GM11168 (cell line): ENCODE data around the gene WDR82.

Source experiments
- in situ Hi-C: fragments of 300-500 bp; cut with MboI; formaldehyde crosslinking; loops from one replicate; pipeline ENCODE4 v1.12.0; 2022; ENCODE audit warnings: low sequenced_read_pairs; ENCODE audit not compliant: unreplicated experiment

Gene WDR82

GRCh38 chr3:52240886-52241370 is 37.5 kb downstream of the WDR82 start:
- in situ Hi-C loops, result no loop called here

- in situ Hi-C loops, result no loop called here
These were observed 38.2 kb downstream of the WDR82 start for GRCh38 chr3:52240059-52240885.

GRCh38 chr3:52238761-52239701 is 39.4 kb downstream of the WDR82 start, which contains the start of gene TWF2:
TSS of gene TWF2 (minus strand) at chr3:52239158. CDS start at chr3:52239016, 142 bp downstream.
- in situ Hi-C loops, result loop anchor here (10.0 kb wide), 1 partner anchor 106 kb away; no protein-coding TSS in a partner anchor

GRCh38 chr3:52238193-52238760 is 40.2 kb downstream of the WDR82 start:
- in situ Hi-C loops, result loop anchor here (10.0 kb wide), 1 partner anchor 107 kb away; no protein-coding TSS in a partner anchor

- in situ Hi-C loops, result loop anchor here (10.0 kb wide), 1 partner anchor 107 kb away; no protein-coding TSS in a partner anchor
These were observed 40.7 kb downstream of the WDR82 start for GRCh38 chr3:52237657-52238172.

- in situ Hi-C loops, result loop anchor here (10.0 kb wide), 1 partner anchor 108 kb away; no protein-coding TSS in a partner anchor
These were observed 41.3 kb downstream of the WDR82 start for GRCh38 chr3:52237006-52237656.

GRCh38 chr3:52236424-52236886 is 42.0 kb downstream of the WDR82 start:
- in situ Hi-C loops, result loop anchor here (10.0 kb wide), 1 partner anchor 108 kb away; no protein-coding TSS in a partner anchor

GRCh38 chr3:52234516-52235447 is 43.7 kb downstream of the WDR82 start:
- in situ Hi-C loops, result loop anchor here (10.0 kb wide), 1 partner anchor 110 kb away; no protein-coding TSS in a partner anchor

- in situ Hi-C loops, result loop anchor here (10.0 kb wide), 1 partner anchor 111 kb away; no protein-coding TSS in a partner anchor
These were observed 44.5 kb downstream of the WDR82 start for GRCh38 chr3:52233968-52234367.

- in situ Hi-C loops, result loop anchor here (10.0 kb wide), 1 partner anchor 112 kb away; no protein-coding TSS in a partner anchor
These were observed 45.3 kb downstream of the WDR82 start for GRCh38 chr3:52233108-52233591.

GRCh38 chr3:52232279-52233107 is 46.0 kb downstream of the WDR82 start:
- in situ Hi-C loops, result loop anchor here (10.0 kb wide), 1 partner anchor 112 kb away; no protein-coding TSS in a partner anchor

- in situ Hi-C loops, result loop anchor here (10.0 kb wide), 1 partner anchor 113 kb away; no protein-coding TSS in a partner anchor
These were observed 46.8 kb downstream of the WDR82 start for GRCh38 chr3:52231502-52232278.

- in situ Hi-C loops, result loop anchor here (10.0 kb wide), 1 partner anchor 114 kb away; no protein-coding TSS in a partner anchor
These were observed 47.5 kb downstream of the WDR82 start for GRCh38 chr3:52230889-52231499.

- in situ Hi-C loops, result loop anchor here (10.0 kb wide), 1 partner anchor 114 kb away; no protein-coding TSS in a partner anchor
These were observed 48.0 kb downstream of the WDR82 start for GRCh38 chr3:52230461-52230860.

GRCh38 chr3:52229656-52230055 is 48.8 kb downstream of the WDR82 start:
- in situ Hi-C loops, result loop anchor here (10.0 kb wide), 1 partner anchor 115 kb away; no protein-coding TSS in a partner anchor
